HepG2 (cell line): ENCODE data around the gene MSL2. TPM values are rescaled to one million over a fixed set of nuclear protein-coding genes. Genes with fewer than 3 reads are reported as not detected.

Experiments used
- AFF4 ChIP-seq: sonication (generic); formaldehyde crosslinking; IDR thresholded peaks from 2 replicates; pipeline ENCODE4 v1.4.0; 2020; ENCODE audit warnings: missing genetic modification reagents
- GRHL1 ChIP-seq: sonication (generic); formaldehyde crosslinking; conservative IDR thresholded peaks from 2 replicates; pipeline ENCODE4 v1.8.0; 2022; ENCODE audit warnings: missing genetic modification reagents
- HOXA5 ChIP-seq: sonication (generic); formaldehyde crosslinking; IDR thresholded peaks from 2 replicates; pipeline ENCODE4 v1.4.0; 2020; ENCODE audit warnings: missing genetic modification reagents
- JUNB ChIP-seq: sonication (generic); formaldehyde crosslinking; IDR thresholded peaks from 2 replicates; pipeline ENCODE4 v1.8.0; 2022; ENCODE audit warnings: missing genetic modification reagents, mild to moderate bottlenecking, borderline replicate concordance
- KDM5B ChIP-seq: sonication (generic); formaldehyde crosslinking; IDR thresholded peaks from 2 replicates; pipeline ENCODE4 v1.4.0; 2020; ENCODE audit warnings: missing genetic modification reagents, mild to moderate bottlenecking, borderline replicate concordance
- KLF11 ChIP-seq: IDR thresholded peaks from 2 replicates; pipeline ENCODE4 v1.6.1; 2016; ENCODE audit warnings: missing compliant biosample characterization
- KMT2A ChIP-seq: sonication (generic); formaldehyde crosslinking; IDR thresholded peaks from 2 replicates; pipeline ENCODE4 v1.4.0; 2020; ENCODE audit warnings: missing genetic modification reagents
- NONO ChIP-seq, 2 experiments: fragments of 450-650 bp in 1 of 2; sonication (generic) in 1 of 2; formaldehyde crosslinking in 1 of 2; IDR thresholded peaks in 1 of 2; conservative IDR thresholded peaks in 1 of 2; 2 replicates each; pipeline versions ENCODE4 v1.6.1 to v1.8.0; 2017 to 2022; ENCODE audit warnings: mild to moderate bottlenecking in 1 of 2, missing genetic modification reagents in 1 of 2, moderate library complexity in 1 of 2
- NR3C1 ChIP-seq: sonication (generic); formaldehyde crosslinking; IDR thresholded peaks from 2 replicates; pipeline ENCODE4 v1.4.0; 2020; ENCODE audit warnings: missing genetic modification reagents
- PTBP1 ChIP-seq: fragments of 200-400 bp; formaldehyde crosslinking; IDR thresholded peaks from 2 replicates; pipeline ENCODE4 v1.6.1; 2018; ENCODE audit warnings: low read length, low read depth; ENCODE audit not compliant: poor library complexity, severe bottlenecking
- STAT5B ChIP-seq: sonication (generic); formaldehyde crosslinking; IDR thresholded peaks from 2 replicates; pipeline ENCODE4 v1.4.0; 2020; ENCODE audit warnings: missing genetic modification reagents
- TERF1 ChIP-seq: sonication (generic); formaldehyde crosslinking; IDR thresholded peaks from 2 replicates; pipeline ENCODE4 v1.8.0; 2022; ENCODE audit warnings: mild to moderate bottlenecking, missing genetic modification reagents, moderate library complexity
- ZC3H13 ChIP-seq: sonication (generic); formaldehyde crosslinking; IDR thresholded peaks from 2 replicates; pipeline ENCODE4 v1.8.1; 2023; ENCODE audit warnings: mild to moderate bottlenecking, missing genetic modification reagents, moderate library complexity
- ZKSCAN1 ChIP-seq: fragments of 150-350 bp; IDR thresholded peaks from 2 replicates; pipeline ENCODE4 v1.6.1; 2014; ENCODE audit warnings: low read length
- ZNF557 ChIP-seq: sonication (generic); formaldehyde crosslinking; IDR thresholded peaks from 2 replicates; pipeline ENCODE4 v1.4.0; 2020; ENCODE audit warnings: missing genetic modification reagents
- ZNF598 ChIP-seq: sonication (generic); formaldehyde crosslinking; IDR thresholded peaks from 2 replicates; pipeline ENCODE4 v1.5.1; 2020; ENCODE audit warnings: mild to moderate bottlenecking, missing genetic modification reagents, borderline replicate concordance
- ZNF709 ChIP-seq: sonication (generic); formaldehyde crosslinking; IDR thresholded peaks from 2 replicates; pipeline ENCODE4 v1.5.0; 2020; ENCODE audit warnings: mild to moderate bottlenecking, missing genetic modification reagents
- ZNF850 ChIP-seq: sonication (generic); formaldehyde crosslinking; conservative IDR thresholded peaks from 2 replicates; pipeline ENCODE4 v1.9.0; 2021; ENCODE audit warnings: mild to moderate bottlenecking, missing genetic modification reagents
- polyA plus RNA-seq, 8 experiments: library from polyadenylated mRNA; depleted of rRNA in 3 of 8; stranded (reverse) in 7 of 8; unstranded in 1 of 8; fragments of >200 nt; fragmentation: Illumina TruSeq in 4 of 8; extraction: Trizol in 4 of 8; gene quantifications; 2 replicates each; pipeline versions ENCODE4 v1.2.1 to v1.2.3, GENCODE V29; 2011 to 2016; ENCODE audit warnings: low read depth in 4 of 8, missing spikeins in 1 of 8, mixed read lengths in 1 of 8; ENCODE audit not compliant: insufficient read depth in 1 of 8
- total RNA-seq, 5 experiments: library from RNA; depleted of rRNA; stranded (reverse); fragments of >200 nt; fragmentation: Illumina TruSeq; extraction: Trizol; gene quantifications; 2 replicates each; pipeline ENCODE4 v1.2.3, GENCODE V29; 2016; ENCODE audit warnings: low read depth in 1 of 5
- TF ChIP-seq, protein P1 (sequence below): sonication (generic); formaldehyde crosslinking; IDR thresholded peaks from 2 replicates; pipeline ENCODE4 v1.9.0; 2022; ENCODE audit warnings: missing genetic modification reagents, mild to moderate bottlenecking, borderline replicate concordance

The MSL2 gene
- total and polyA plus RNA-seq, 2 of the 13 experiments (the other 11 are each of a cell fraction or from before 2014, with no cell fraction given) = 6.9 to 11.7 TPM

DNA sequence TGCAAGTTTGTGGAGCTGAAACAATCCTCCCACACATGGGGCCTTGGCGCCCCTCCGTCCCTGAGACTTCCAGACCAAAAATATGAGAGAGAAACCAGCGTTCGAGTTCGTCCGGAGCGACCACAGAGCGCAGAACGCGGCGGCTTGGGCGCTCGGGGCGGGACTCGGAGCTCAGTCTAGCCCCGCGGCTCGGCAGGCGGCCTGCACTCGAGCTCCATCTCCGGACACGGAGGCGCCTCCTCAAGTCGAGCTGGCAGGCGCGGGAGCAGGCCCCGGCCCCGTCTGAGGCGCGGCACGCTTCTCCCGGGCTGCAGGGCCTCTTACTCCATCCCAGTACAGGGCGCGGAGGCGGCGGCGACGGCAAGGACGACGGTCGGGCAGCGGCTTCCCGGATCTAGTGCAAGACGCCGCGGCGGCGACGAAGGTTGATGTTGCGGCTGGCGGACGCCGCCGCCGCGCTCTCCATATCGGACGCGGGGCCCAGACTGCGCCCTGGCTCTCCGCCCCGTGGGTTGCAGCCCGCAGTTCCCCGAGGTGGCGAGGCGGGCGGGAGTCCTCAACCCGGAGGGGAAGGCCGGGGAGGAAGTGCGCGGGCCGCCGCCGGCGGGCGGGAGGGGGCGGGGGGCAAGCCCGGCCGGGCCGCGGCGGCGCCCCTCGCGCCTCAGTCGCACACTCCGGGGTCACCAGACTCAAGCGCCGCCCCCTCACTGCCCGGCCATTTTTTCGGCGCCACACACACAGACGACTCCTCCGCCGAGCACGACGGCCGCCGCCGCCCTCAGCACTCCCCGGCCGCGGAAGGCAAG, 674 bp downstream of the MSL2 start (continued):
- TF ChIP-seq, protein P1, sequence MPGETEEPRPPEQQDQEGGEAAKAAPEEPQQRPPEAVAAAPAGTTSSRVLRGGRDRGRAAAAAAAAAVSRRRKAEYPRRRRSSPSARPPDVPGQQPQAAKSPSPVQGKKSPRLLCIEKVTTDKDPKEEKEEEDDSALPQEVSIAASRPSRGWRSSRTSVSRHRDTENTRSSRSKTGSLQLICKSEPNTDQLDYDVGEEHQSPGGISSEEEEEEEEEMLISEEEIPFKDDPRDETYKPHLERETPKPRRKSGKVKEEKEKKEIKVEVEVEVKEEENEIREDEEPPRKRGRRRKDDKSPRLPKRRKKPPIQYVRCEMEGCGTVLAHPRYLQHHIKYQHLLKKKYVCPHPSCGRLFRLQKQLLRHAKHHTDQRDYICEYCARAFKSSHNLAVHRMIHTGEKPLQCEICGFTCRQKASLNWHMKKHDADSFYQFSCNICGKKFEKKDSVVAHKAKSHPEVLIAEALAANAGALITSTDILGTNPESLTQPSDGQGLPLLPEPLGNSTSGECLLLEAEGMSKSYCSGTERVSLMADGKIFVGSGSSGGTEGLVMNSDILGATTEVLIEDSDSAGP = no peak; the same call in 1 of the 2 replicates
- TF ChIP-seq ZC3H13 (0 out of 2 replicates have a peak, but pooled peaks have one; percentile 59), STAT5B (CRISPR knock-in tag) (0 out of 2 replicates have a peak, but pooled peaks have one; percentile 2), ZNF709 (CRISPR knock-in tag) (peak; percentile 27; the same call in 1 of the 2 replicates), JUNB (CRISPR knock-in tag) (no peak), AFF4 (CRISPR knock-in tag) (peak; percentile 48; the same call in 1 of the 2 replicates), TERF1 (CRISPR knock-in tag) (no peak), KDM5B (no peak), ZNF598 (CRISPR knock-in tag) (peak; percentile 30; the same call in 1 of the 2 replicates), ZNF850 (CRISPR knock-in tag) (0 out of 2 replicates have a peak, but pooled peaks have one; percentile 73), NR3C1 (no peak), ZKSCAN1 (no peak), KMT2A (CRISPR knock-in tag) (peak; percentile 68), ZNF557 (CRISPR knock-in tag) (0 out of 2 replicates have a peak, but pooled peaks have one; percentile 14), HOXA5 (CRISPR knock-in tag) (no peak; the same call in 1 of the 2 replicates), NONO (IDR thresholded peaks at IDR 0.05) (no peak), NONO (CRISPR knock-in tag; conservative IDR thresholded peaks at IDR 0.05) (peak; percentile 36; the same call in 1 of the 2 replicates), PTBP1 (no peak), GRHL1 (CRISPR knock-in tag) (no peak), KLF11 (CRISPR knock-in tag) (no peak)
